Astrocyte of the cerebellum (primary cell): ENCODE data around the gene SBK3.
"Not testable (repeated sequence)": the region's sequence is repeated elsewhere in the genome, so short reads cannot be mapped to it uniquely, and the experiment has no call there.

Source experiments
- DNase-seq: peaks from one replicate; pipeline ENCODE4 v3.0.0-alpha.2; 2011; ENCODE audit warnings: low read depth
- H3K4me3 ChIP-seq: 2 replicates; pipeline ENCODE4 v1.5.1; 2011; ENCODE audit warnings: mild to moderate bottlenecking, low read depth, low read length, moderate library complexity
- in situ Hi-C: cut with HindIII; loops from 2 replicates; pipeline ENCODE4 v1.10.0; 2017; ENCODE audit warnings: low sequenced_read_pairs
- TF ChIP-seq, protein P1 (sequence below): IDR thresholded peaks from 2 replicates; pipeline ENCODE4 v1.5.1; 2012; ENCODE audit warnings: low read length, low read depth, moderate library complexity, mild to moderate bottlenecking; ENCODE audit errors: missing control alignments

Gene SBK3

DNA sequence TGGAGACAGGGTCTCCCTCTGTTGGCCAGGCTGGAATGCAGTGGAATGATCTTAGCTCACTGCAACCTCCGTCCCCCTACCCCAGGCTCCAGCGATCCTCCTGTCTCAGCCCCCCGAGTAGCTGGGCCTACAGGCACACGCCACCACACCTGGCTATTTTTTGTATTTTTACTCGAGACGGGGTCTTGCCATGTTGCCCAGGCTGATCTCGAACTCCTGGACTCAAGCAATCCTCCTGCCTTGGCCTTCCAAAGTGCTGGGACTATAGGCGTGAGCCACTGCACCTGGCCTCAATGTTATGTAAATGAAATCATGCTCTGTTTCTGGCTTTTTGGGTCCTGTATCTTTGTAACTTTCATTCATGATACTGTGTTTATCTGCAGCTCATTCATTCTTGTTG, 43.4 kb upstream of the SBK3 start:
- DNase-seq, result no peak
- TF ChIP-seq, protein P1, sequence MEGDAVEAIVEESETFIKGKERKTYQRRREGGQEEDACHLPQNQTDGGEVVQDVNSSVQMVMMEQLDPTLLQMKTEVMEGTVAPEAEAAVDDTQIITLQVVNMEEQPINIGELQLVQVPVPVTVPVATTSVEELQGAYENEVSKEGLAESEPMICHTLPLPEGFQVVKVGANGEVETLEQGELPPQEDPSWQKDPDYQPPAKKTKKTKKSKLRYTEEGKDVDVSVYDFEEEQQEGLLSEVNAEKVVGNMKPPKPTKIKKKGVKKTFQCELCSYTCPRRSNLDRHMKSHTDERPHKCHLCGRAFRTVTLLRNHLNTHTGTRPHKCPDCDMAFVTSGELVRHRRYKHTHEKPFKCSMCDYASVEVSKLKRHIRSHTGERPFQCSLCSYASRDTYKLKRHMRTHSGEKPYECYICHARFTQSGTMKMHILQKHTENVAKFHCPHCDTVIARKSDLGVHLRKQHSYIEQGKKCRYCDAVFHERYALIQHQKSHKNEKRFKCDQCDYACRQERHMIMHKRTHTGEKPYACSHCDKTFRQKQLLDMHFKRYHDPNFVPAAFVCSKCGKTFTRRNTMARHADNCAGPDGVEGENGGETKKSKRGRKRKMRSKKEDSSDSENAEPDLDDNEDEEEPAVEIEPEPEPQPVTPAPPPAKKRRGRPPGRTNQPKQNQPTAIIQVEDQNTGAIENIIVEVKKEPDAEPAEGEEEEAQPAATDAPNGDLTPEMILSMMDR, result no peak
- no peak overlapping the region for H3K4me3 ChIP-seq
- in situ Hi-C loops, result no loop called here

DNA sequence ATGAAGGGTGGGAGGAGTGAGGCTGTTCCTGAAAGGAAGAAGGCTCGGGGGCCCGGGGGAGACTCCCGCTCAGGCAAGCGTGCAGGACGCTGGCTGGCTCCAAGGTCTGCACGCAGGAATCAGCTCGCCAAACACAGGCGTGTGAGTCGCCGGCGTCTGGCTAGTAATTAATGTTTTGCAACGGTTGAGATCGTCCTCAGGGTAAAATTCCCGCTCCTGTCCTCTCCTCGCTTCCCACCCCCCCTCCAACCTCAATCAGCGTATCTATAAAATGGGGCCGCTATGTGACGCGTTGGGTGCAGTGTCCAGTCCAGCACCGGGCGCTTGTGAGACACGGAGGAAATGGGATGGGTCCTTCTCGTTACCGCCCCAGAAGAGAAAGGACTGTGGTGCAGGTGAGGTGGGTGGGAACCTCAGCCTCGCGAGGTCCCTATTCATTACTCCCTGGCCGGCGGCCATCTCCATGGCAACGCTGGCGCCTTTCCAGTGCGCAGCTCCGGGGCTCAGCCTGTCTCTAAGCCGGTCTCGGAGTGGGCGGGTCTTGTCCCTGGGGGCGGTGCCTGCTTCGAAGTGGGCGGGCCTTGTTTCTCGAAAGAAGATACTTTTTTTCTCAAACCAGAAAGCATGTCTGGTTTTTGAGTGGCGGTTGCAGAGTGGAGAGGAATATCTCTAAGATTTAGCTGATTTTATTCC, 41.8 kb upstream of the SBK3 start:
- in situ Hi-C loops, result no loop called here
- H3K4me3 ChIP-seq, result peak overlapping the region; percentile 34
- peak; percentile 66 for DNase-seq
- TF ChIP-seq, protein P1, result no peak

DNA sequence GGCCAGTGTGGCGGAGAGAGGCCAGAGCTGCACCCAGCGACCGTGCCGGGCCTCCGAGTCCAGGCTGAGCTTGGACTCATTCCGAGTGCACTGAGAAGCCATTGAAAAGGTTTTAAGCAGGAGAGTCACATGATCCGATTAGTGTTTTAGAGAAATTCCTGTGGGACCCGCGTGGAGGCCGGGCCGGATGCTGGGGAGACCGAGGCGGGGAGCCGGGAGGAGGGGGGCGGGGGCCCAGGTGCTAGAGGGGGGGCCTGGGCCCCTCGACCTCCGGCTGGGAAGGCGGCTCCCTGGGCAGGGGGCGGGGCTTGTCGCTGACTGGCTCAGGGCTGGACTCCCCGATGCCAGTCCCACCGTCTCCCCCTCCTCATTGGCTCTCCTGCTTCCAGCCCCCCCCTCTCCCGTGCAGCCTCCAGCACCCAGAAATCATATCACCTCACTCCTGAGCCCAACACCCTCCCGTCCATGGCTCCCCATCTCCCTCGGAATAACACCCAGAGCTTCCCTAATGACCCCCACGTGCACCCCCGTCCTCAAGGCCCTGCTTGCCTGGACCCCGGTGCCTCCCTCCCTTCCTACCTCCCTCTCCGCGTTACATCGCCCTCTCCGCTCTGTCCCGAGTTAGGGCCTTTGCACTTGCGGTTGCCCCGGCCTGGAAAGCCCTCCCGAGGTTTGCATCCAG, 40.5 kb upstream of the SBK3 start:
- in situ Hi-C loops, result no loop called here
- TF ChIP-seq, protein P1, result no peak
- peak overlapping the region; percentile 26 for H3K4me3 ChIP-seq
- peak; percentile 24 for DNase-seq

DNA sequence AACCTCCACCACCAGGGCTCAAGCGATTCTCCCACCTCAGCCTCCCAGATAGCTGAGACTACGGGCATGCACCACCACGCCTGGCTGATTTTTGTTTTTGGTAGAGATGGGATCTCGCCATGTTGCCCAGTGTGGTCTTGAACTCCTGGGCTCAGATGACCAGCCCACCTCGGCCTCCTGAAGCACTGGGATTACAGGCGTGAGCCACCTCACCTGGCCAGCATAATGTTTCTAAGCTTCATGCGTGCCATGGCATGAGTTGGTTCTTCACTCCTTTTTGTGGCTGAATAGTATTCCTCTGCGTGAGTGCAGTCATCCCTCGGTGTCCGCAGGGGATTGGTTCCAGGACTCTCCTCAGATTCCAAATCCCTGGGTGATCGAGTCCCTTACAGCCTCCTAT, 39.5 kb upstream of the SBK3 start:
- no peak overlapping the region for H3K4me3 ChIP-seq
- in situ Hi-C loops, result no loop called here
- DNase-seq, result no peak
- TF ChIP-seq, protein P1, result no peak

DNA sequence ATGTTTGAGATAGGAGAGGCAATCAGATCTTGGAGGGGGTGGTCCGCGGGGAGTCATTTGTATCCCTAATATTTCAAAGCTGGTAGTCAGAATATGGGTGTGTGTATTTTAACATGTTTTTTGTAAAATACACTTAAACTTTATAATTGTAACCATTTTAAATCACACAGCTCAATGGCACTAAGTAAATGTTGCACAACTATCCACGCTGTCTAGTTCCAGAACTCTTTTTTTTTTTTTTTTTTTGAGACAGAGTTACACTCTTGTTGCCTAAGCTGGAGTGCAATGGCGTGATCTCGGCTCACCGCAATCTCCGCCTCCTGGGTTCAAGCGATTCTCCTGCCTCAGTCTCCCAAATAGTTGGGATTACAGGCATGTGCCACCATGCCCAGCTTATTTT, 38.6 kb upstream of the SBK3 start:
- H3K4me3 ChIP-seq, in situ Hi-C loops, DNase-seq: not testable (repeated sequence)

DNA sequence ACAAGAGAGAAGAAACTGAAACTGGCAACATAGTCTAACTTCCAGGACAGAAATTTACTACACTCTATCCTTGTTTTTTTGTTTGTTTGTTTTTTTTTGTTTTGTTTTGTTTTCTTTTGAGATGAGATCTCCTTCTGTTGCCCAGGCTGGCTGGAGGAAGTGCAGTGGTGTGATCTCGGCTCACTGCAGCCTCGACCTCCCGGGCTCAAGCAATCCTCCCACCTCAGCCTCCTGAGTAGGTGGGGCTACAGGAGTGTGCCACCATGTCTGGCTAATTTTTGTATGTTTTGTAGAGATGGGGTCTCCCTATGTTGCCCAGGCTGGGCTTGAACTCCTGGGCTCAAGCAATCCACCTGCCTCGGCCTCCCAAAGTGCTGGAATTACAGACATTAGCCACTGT, 36.9 kb upstream of the SBK3 start:
- H3K4me3 ChIP-seq, DNase-seq, in situ Hi-C loops: not testable (repeated sequence)

DNA sequence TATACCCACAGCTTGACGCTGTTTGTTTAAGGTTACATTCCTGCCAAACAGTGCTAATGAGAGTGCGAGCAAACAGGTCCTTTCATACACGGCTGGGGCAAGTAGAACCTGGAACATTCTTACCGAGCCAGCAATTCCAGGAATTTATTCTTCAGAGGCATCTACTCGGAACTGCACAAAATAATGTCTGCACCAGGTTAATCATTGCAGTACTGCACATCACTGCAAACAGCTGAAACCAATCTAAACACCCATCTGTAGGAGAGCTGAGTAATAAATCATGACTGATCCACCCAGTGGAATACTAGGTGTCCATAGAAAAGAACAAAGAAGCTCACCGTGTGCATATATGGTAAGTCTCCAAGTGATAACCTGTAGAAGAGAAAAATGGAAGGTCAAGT, 36.5 kb upstream of the SBK3 start:
- no peak for DNase-seq
- H3K4me3 ChIP-seq, result no peak overlapping the region
- in situ Hi-C loops, result no loop called here
- TF ChIP-seq, protein P1, result no peak
